ENCODE data around the gene TMPRSS15. TPM values are rescaled to one million over a fixed set of nuclear protein-coding genes. Genes with fewer than 3 reads are reported as not detected.

TMPRSS15 gene
- total RNA-seq, 6 donors from 2014 or later: not detected

DNA sequence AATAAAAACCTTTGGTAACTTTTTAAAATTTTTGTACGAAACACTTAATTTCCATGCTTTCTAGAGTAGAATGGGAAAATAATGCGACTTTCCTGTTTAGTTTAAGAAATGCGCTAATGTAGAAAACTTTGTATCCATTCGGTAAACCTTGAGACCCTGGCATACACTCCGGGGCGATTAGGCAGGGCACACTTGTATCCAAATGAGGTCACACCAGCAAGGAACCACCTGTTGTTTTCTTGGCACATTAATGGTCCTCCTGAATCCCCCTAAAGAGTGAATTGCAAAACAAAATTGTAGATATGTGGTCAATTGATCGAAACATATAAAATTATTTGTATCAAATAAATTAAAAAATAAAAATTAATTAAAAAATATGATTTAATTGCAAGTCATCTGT lies 133.7 kb downstream of the TMPRSS15 start:
- Histone ChIP-seq H3K27ac (no peak overlapping the region), H3K27me3 (no peaks in the 10 kb centered on the region), H3K36me3 (no peaks in the 10 kb centered on the region), H3K4me1 (no peaks in the 10 kb centered on the region), H3K9me3 (no peaks in the 10 kb centered on the region), H3K4me3 (no peak overlapping the region)
- DNase-seq (no peak), ATAC-seq (ENCODE audit: low FRiP score in 2 of 2) (no peak)
- WGBS, 2 donors: 82 to 85% methylated on average over 7 of the region's 7 CpGs
- TF ChIP-seq, protein P1, sequence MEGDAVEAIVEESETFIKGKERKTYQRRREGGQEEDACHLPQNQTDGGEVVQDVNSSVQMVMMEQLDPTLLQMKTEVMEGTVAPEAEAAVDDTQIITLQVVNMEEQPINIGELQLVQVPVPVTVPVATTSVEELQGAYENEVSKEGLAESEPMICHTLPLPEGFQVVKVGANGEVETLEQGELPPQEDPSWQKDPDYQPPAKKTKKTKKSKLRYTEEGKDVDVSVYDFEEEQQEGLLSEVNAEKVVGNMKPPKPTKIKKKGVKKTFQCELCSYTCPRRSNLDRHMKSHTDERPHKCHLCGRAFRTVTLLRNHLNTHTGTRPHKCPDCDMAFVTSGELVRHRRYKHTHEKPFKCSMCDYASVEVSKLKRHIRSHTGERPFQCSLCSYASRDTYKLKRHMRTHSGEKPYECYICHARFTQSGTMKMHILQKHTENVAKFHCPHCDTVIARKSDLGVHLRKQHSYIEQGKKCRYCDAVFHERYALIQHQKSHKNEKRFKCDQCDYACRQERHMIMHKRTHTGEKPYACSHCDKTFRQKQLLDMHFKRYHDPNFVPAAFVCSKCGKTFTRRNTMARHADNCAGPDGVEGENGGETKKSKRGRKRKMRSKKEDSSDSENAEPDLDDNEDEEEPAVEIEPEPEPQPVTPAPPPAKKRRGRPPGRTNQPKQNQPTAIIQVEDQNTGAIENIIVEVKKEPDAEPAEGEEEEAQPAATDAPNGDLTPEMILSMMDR (IDR thresholded peaks at IDR 0.05): no peak
- TF ChIP-seq POLR2A (IDR thresholded peaks at IDR 0.05) (no peak), EP300 (IDR thresholded peaks at IDR 0.05) (no peak), POLR2AphosphoS5 (IDR thresholded peaks at IDR 0.05) (no peak)

DNA sequence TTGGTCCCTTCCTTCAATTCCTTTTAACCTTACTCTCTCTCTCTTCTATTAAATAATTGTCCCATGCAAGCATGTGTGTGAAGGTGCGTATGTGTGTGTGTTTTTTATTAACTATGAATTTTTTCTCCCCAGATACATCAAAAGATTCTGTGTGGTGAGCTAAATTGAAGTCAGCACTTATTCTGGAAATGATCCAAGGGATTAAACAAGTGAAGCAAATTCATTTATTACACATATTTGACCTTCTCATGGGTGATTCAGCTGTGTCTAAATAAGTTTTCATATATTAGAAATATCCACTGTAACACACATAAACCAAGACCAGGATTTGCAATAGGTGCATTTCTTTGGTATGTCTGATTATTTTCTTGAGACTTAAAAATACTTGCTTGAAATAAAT lies 134.7 kb downstream of the TMPRSS15 start:
- ATAC-seq (ENCODE audit: low FRiP score in 2 of 2) (no peak), DNase-seq (no peak)
- no peaks in the 10 kb centered on the region for H3K27me3 ChIP-seq
- H3K27ac ChIP-seq: no peak overlapping the region
- 89 to 93% methylated on average over 1 of the region's 1 CpG for WGBS, 2 donors
- no peaks in the 10 kb centered on the region for H3K36me3 ChIP-seq
- no peaks in the 10 kb centered on the region for H3K4me1 ChIP-seq
- TF ChIP-seq, protein P1 (IDR thresholded peaks at IDR 0.05): no peak
- TF ChIP-seq EP300 (IDR thresholded peaks at IDR 0.05) (no peak), POLR2A (IDR thresholded peaks at IDR 0.05) (no peak), POLR2AphosphoS5 (IDR thresholded peaks at IDR 0.05) (no peak)
- H3K4me3 ChIP-seq: no peak overlapping the region
- H3K9me3 ChIP-seq: no peaks in the 10 kb centered on the region

DNA sequence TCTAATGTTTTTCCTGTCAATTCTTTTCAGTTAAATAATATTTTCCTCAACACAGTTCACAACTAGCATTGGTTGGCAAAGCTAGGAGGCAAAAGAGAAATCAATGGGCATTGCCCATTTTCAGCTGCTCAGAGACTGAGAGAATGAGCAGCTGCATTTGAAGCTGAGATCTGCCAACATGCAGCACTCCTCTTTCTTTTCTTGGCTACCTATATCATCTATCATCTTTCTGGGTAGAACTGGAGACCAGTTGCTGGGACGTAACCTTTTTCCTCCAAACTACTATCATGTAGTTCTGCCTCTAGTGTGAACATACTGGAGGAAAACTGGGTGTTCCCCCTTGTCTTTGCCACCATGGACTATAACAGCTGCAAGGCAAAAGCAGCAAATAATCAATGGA lies 136.1 kb downstream of the TMPRSS15 start:
- H3K4me3 ChIP-seq: no peak overlapping the region
- TF ChIP-seq POLR2A (IDR thresholded peaks at IDR 0.05) (no peak), EP300 (IDR thresholded peaks at IDR 0.05) (no peak), POLR2AphosphoS5 (IDR thresholded peaks at IDR 0.05) (no peak)
- TF ChIP-seq, protein P1 (IDR thresholded peaks at IDR 0.05): no peak
- 83 to 100% methylated on average over 1 of the region's 1 CpG for WGBS, 2 donors
- no peaks in the 10 kb centered on the region for H3K27me3 ChIP-seq
- H3K36me3 ChIP-seq: no peaks in the 10 kb centered on the region
- H3K4me1 ChIP-seq: no peaks in the 10 kb centered on the region
- ATAC-seq (ENCODE audit: low FRiP score in 2 of 2) (no peak), DNase-seq (no peak)
- no peaks in the 10 kb centered on the region for H3K9me3 ChIP-seq
- H3K27ac ChIP-seq: no peak overlapping the region

DNA sequence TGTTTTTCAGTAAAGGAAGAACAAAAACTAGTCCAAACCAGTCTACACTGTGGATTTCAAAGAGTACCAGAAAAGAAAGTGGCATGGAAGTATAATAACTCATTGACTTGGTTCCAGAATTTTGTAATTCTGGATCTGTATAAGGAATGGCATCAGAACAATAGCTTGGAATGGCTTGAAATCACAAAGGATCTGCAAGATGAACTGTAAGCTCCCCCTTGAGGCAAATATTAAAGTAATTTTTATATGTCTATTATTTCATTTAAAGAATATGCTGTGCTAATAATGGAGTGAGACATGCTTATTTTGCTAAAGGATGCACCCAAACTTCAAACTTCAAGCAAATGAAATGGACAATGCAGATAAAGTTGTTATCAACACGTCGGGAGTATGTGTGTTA lies 137.6 kb downstream of the TMPRSS15 start:
- Histone ChIP-seq H3K4me3 (no peak overlapping the region), H3K4me1 (no peaks in the 10 kb centered on the region), H3K9me3 (no peaks in the 10 kb centered on the region), H3K36me3 (no peaks in the 10 kb centered on the region), H3K27me3 (no peaks in the 10 kb centered on the region), H3K27ac (no peak overlapping the region)
- no peak for ATAC-seq (ENCODE audit: low FRiP score in 2 of 2)
- no peak for TF ChIP-seq POLR2AphosphoS5 (IDR thresholded peaks at IDR 0.05)
- no peak for TF ChIP-seq POLR2A (IDR thresholded peaks at IDR 0.05)
- no peak for TF ChIP-seq EP300 (IDR thresholded peaks at IDR 0.05)
- TF ChIP-seq, protein P1 (IDR thresholded peaks at IDR 0.05): no peak
- WGBS, 2 donors: 81% methylated on average over 2 of the region's 2 CpGs
- no peak for DNase-seq

DNA sequence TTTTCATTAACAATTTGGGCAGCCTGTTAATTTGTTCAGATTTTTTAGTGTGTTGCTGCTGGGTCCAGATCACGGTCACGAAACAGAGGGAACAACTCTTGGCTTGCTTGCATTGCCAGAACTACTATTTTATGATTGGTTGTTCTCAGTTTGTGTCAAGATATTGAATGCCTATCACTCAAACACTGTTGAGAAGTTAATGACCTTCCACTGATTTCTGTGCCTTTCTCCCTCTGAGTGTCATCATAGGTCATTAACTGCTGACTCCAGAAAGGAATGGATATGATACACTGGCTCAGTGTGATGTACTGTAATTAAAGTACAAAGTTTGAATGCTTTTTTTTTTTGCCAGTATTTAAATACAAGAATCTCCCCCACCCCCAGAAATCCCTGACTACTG lies 149.8 kb downstream of the TMPRSS15 start:
- 81 to 84% methylated on average over 2 of the region's 2 CpGs for WGBS, 2 donors
- no peaks in the 10 kb centered on the region for H3K9me3 ChIP-seq
- no peaks in the 10 kb centered on the region for H3K4me1 ChIP-seq
- H3K4me3 ChIP-seq: no peak overlapping the region
- H3K36me3 ChIP-seq: no peaks in the 10 kb centered on the region
- DNase-seq: no peak
- no peaks in the 10 kb centered on the region for H3K27me3 ChIP-seq
- TF ChIP-seq, protein P1 (IDR thresholded peaks at IDR 0.05): no peak
- TF ChIP-seq EP300 (IDR thresholded peaks at IDR 0.05) (no peak), POLR2AphosphoS5 (IDR thresholded peaks at IDR 0.05) (no peak), POLR2A (IDR thresholded peaks at IDR 0.05) (no peak)
- ATAC-seq (ENCODE audit: low FRiP score in 2 of 2): no peak
- H3K27ac ChIP-seq: no peak overlapping the region

All from upper lobe of left lung (tissue), 6 donors.